Subcutaneous adipose tissue (tissue), 4 donors: Measurements from ENCODE around the gene FAM227A. TPM values are rescaled to one million over a fixed set of nuclear protein-coding genes. Genes with fewer than 3 reads are reported as not detected.

Experiments
- total RNA-seq, 4 donors: library from RNA; depleted of rRNA; stranded (reverse); fragments of >200 nt; gene quantifications; one replicate each; pipeline ENCODE4 v1.1.0, GENCODE V29; 2016
- TF ChIP-seq, protein P1 (sequence below): fragments of 450-650 bp; IDR thresholded peaks from one replicate; pipeline ENCODE4 v1.5.1; 2016; ENCODE audit warnings: low read depth, mild to moderate bottlenecking, control low read depth, antibody characterized with exemption, moderate library complexity

The FAM227A gene
- total RNA-seq, 4 donors from 2014 or later: 0.88 to 1.9 TPM; not detected in 2

DNA sequence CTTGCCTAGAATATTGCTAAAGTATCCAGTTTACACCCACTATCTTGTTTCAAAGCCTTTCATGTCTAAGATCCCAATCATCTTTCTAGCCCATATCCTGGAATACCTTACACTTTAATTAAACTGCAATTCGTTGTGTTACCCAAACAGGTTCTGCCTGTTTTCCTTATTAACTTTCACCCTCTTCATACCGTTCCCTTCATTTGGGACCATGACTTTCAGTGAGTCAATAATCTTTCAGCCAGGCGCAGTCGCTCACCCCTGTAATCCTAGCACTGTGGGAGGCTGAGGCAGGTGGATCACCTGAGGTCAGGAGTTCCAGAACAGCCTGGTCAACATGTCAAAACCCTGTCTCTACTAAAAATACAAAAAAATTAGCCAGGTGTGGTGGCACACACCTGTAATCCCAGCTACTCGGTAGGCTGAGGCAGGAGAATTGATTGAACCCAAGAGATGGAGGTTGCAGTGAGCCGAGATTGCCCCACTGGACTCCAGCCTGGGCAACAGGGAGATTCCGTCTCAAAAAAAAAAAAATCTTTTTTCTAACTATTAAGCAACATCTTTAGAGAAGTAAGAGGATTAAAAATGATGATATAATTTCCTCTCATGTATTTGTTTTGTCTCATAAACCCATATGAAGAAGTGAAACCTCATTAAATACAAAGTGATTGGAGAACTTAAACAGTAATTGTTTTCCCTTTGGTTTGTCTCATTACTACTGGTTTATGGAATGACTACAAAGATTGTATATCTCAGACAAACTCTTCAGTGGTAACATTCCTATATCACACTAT lies 106.9 kb downstream of the FAM227A start:
- TF ChIP-seq, protein P1, sequence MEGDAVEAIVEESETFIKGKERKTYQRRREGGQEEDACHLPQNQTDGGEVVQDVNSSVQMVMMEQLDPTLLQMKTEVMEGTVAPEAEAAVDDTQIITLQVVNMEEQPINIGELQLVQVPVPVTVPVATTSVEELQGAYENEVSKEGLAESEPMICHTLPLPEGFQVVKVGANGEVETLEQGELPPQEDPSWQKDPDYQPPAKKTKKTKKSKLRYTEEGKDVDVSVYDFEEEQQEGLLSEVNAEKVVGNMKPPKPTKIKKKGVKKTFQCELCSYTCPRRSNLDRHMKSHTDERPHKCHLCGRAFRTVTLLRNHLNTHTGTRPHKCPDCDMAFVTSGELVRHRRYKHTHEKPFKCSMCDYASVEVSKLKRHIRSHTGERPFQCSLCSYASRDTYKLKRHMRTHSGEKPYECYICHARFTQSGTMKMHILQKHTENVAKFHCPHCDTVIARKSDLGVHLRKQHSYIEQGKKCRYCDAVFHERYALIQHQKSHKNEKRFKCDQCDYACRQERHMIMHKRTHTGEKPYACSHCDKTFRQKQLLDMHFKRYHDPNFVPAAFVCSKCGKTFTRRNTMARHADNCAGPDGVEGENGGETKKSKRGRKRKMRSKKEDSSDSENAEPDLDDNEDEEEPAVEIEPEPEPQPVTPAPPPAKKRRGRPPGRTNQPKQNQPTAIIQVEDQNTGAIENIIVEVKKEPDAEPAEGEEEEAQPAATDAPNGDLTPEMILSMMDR: no peak

DNA sequence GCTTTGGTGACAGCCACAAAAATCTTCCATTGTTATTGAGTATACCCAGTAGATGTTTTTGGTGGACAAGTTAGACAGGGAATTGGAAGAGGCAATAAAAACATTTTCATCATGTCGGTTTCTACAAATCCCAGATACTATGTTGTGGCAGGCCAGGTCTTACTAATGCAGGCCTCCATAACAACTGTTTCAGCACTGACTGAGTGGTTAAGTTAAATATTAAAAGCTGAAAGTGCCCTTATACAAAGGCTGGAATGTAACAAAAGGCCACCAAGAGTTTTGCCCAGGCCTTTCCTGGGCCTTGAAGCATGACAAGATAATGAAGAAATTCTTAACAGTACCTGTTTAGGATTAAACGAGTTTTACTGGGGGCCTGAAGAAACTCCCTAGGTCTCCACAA lies 115.5 kb downstream of the FAM227A start:
- TF ChIP-seq, protein P1: no peak

DNA sequence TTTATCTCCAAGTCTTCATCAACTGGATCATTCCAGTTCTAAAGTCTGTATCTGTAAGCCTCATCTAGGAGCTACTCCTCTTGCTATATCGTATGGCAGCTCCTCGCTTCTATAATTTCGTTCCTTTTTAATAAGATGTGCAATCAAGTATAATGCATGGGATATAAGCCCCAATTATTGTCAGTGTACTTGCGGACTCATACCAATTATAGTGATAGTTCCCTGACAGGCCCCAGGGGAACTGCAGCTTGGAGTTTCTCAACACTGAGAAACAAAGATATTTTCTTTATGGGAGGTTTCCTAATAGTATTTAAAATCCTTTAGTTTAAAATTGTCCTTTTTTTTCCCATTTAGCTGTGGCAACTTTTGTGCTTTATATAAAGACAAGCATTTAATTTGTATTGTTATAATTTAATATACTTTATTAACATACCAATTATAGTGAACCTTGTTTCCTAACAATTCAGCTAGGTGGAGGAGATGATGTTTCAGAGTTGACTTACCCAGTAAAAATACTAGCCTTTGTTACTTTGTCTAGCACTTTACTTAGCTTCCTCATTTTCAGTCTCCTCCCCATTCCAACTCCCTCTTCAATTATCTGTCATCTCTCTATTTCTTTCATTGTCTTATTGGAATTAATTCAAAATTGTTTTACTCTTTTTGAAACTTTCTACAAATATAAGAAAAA lies 124.8 kb downstream of the FAM227A start:
- TF ChIP-seq, protein P1: no peak

Other genes with a start within 250 kb of the FAM227A start
- gene KCNJ4, start 201.2 kb downstream of the FAM227A start, total RNA-seq: not detected
- 10 to 100 TPM; 12.8 to 32.0 (median 20.1) TPM for gene KDELR3, start 188.3 kb downstream of the FAM227A start, total RNA-seq
- 100 to 1,000 TPM; 390 to 637 (median 507) TPM for gene DDX17, start 150.1 kb downstream of the FAM227A start, total RNA-seq
- gene DMC1, start 86.2 kb downstream of the FAM227A start, total RNA-seq: 1 to 10 TPM in 2 of 4 donors, not detected in 2; 2.9 to 5.1 TPM
- gene CBY1, start 246 bp upstream of the FAM227A start, total RNA-seq: 10 to 100 TPM; 14.9 to 33.8 (median 17.4) TPM
- 10 to 100 TPM; 26.6 to 52.2 (median 30.0) TPM for gene TOMM22, start 25.6 kb upstream of the FAM227A start, total RNA-seq
- gene JOSD1, start 44.6 kb upstream of the FAM227A start, total RNA-seq: 10 to 100 TPM; 35.9 to 59.2 (median 50.0) TPM
- 10 to 100 TPM; 15.7 to 35.2 (median 30.0) TPM for gene GTPBP1, start 49.6 kb upstream of the FAM227A start, total RNA-seq
- gene SUN2, start 99.6 kb upstream of the FAM227A start, total RNA-seq: 100 to 1,000 TPM; 177 to 749 (median 361) TPM
- 10 to 100 TPM in 2 of 4 donors, 1 to 10 TPM in 2; 5.8 to 14.3 (median 8.8) TPM for gene DNAL4, start 137.8 kb upstream of the FAM227A start, total RNA-seq
- 1 to 10 TPM; 2.0 to 5.3 (median 3.6) TPM for gene NPTXR, start 187.6 kb upstream of the FAM227A start, total RNA-seq
- gene CBX6, start 215.8 kb upstream of the FAM227A start, total RNA-seq: 10 to 100 TPM in 3 of 4 donors, 1 to 10 TPM in 1; 9.3 to 28.8 (median 15.9) TPM